Transverse colon (tissue), 4 donors: Measurements from ENCODE around the gene MPIG6B. TPM values are rescaled to one million over a fixed set of nuclear protein-coding genes. Genes with fewer than 3 reads are reported as not detected.

Experiments used
- DNase-seq: peaks from one replicate; pipeline ENCODE4 v3.0.0-alpha.2; 2019
- H3K27ac ChIP-seq, 4 donors: fragments of 200-600 bp; sonication (generic); 2 replicates each; pipeline ENCODE4 v1.5.1; 2016 to 2018; ENCODE audit warnings: inconsistent platforms in 4 of 4
- H3K27me3 ChIP-seq: fragments of 200-600 bp; sonication (generic); 2 replicates; pipeline ENCODE4 v1.5.1; 2017; ENCODE audit warnings: inconsistent platforms
- H3K36me3 ChIP-seq, 4 donors: fragments of 200-600 bp; sonication (generic); 2 replicates each; pipeline ENCODE4 v1.5.1; 2017 to 2019; ENCODE audit warnings: inconsistent platforms in 4 of 4
- H3K4me1 ChIP-seq, 4 donors: fragments of 200-600 bp; sonication (generic); 2 replicates each; pipeline ENCODE4 v1.5.1; 2017 to 2020; ENCODE audit warnings: inconsistent platforms in 4 of 4
- H3K4me3 ChIP-seq, 4 donors: fragments of 200-600 bp; sonication (generic); 1 replicate in 1 of 4; 2 replicates in 3 of 4; pipeline versions ENCODE4 v1.5.1 to v1.6.1; 2017 to 2019; ENCODE audit warnings: inconsistent platforms in 4 of 4
- H3K9me3 ChIP-seq, 2 donors: fragments of 200-600 bp; sonication (generic); 2 replicates each; pipeline ENCODE4 v1.5.1; 2017 to 2019; ENCODE audit warnings: inconsistent platforms in 2 of 2
- EP300 ChIP-seq: sonication (generic); formaldehyde crosslinking; IDR thresholded peaks from one replicate; pipeline ENCODE4 v1.6.1; 2017; ENCODE audit warnings: antibody characterized with exemption, low read depth
- POLR2A ChIP-seq: fragments of 450-650 bp; IDR thresholded peaks from one replicate; pipeline ENCODE4 v1.6.1; 2016; ENCODE audit warnings: antibody characterized with exemption, mild to moderate bottlenecking, moderate library complexity
- POLR2AphosphoS5 ChIP-seq, 3 donors: sonication (generic); formaldehyde crosslinking; IDR thresholded peaks; one replicate each; pipeline ENCODE4 v1.6.1; 2016; ENCODE audit warnings: antibody characterized with exemption in 3 of 3
- WGBS, 2 donors: methylation state at CpG; one replicate each; pipeline ENCODE4 v1.1.5; 2018; ENCODE audit warnings: low coverage in 1 of 2; 5-methylcytosine and 5-hydroxymethylcytosine counted together
- in situ Hi-C, 4 donors: fragments of 200-750 bp; cut with MboI; loops; one replicate each; pipeline versions ENCODE4 v1.15.0 to v1.15.1; 2017; ENCODE audit warnings: low sequenced_read_pairs in 3 of 4, low pct_ligation_motif_present in 1 of 4, low pct_unique_long_range_greater_than_20kb in 1 of 4
- intact Hi-C: fragments of 100-400 bp; cut with DNase I; formaldehyde crosslinking; loops from one replicate; pipeline ENCODE4 v1.15.1; 2023; ENCODE audit warnings: low total_unique reads
- total RNA-seq, 4 donors: library from RNA; depleted of rRNA; stranded (reverse); fragments of >200 nt; gene quantifications; one replicate each; pipeline ENCODE4 v1.1.0, GENCODE V29; 2016
- TF ChIP-seq, protein P1 (sequence below), 5 experiments: fragments of 200-600 bp in 3 of 5; fragments of 450-650 bp in 2 of 5; sonication (generic) in 3 of 5; IDR thresholded peaks; 1 replicate in 2 of 5; 2 replicates in 3 of 5; pipeline ENCODE4 v1.5.1; 2016 to 2017; ENCODE audit warnings: antibody characterized with exemption in 5 of 5, inconsistent platforms in 3 of 5, mild to moderate bottlenecking in 2 of 5, moderate library complexity in 1 of 5

Gene MPIG6B
- total RNA-seq, 4 donors from 2014 or later = 0.16 TPM; not detected in 3

DNA sequence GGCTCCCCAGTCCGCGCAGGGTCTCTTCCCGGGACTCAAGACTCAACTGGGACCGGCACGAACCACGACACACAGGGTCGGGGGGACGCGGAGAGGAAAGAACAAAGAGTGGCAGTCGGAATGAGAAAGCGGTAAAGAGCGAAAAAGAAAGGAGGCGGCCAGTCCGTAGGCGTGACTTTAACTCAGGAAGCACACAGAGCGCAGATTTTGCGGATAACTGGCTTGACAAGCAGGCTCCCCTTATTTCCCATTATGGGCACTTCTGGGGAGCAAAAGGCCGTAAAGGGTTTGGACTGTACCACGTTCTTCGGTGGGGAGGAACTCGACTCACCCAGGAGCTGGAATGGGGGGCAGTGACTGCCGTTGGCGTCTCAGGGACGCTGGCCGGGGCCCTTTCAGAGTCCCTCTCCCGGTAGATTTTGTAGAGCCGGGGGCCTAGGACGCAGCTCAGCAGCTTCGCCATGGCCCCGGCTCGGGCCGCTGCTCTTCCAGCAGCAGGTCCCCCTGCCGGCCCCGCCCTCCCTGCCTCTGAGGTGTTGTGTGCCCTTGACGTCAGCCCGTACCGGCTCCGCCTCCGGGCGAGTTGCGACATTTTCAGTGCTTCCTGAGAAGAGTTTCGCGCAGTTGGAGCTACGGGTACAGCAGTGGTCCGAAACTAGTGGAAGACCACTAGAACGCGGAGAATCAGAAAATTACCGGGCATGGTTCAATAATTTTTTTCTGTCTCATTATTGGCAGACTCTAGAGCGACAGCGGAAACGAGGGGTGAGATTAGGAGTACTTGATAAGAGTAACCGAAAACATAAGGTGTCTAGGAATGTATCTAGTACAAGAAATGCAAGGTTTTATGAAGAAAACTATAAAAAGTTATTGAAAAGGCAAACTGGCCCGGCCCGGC, 20.1 kb upstream of the MPIG6B start, which contains the start of gene ABHD16A:
ABHD16A (minus strand) TSS at position 506 of the 898 bp plus-strand sequence; CDS start at position 463, 43 bp downstream.
- peak within 1 kb of the TSS; percentile 66 to 99 (median 91) for H3K4me3 ChIP-seq
- H3K4me1 ChIP-seq = peaks cover 17 to 27% (median 21%) of the 10 kb centered on the region in 4 donors
- 0 to 1% methylated on average over 4 to 36 of the region's 54 CpGs for WGBS, 2 donors
- in situ Hi-C loops (no loop called here), intact Hi-C loops (no loop called here)
- peak within 1 kb of the TSS; percentile 98 to 100 (median 99) for H3K27ac ChIP-seq
- TF ChIP-seq POLR2A = peak; percentile 98
- TF ChIP-seq, protein P1, sequence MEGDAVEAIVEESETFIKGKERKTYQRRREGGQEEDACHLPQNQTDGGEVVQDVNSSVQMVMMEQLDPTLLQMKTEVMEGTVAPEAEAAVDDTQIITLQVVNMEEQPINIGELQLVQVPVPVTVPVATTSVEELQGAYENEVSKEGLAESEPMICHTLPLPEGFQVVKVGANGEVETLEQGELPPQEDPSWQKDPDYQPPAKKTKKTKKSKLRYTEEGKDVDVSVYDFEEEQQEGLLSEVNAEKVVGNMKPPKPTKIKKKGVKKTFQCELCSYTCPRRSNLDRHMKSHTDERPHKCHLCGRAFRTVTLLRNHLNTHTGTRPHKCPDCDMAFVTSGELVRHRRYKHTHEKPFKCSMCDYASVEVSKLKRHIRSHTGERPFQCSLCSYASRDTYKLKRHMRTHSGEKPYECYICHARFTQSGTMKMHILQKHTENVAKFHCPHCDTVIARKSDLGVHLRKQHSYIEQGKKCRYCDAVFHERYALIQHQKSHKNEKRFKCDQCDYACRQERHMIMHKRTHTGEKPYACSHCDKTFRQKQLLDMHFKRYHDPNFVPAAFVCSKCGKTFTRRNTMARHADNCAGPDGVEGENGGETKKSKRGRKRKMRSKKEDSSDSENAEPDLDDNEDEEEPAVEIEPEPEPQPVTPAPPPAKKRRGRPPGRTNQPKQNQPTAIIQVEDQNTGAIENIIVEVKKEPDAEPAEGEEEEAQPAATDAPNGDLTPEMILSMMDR (IDR thresholded peaks at IDR 0.05) = peak in 2 of 5 experiments; percentile 29 to 41
- peak; percentile 98 to 99 (median 98) for TF ChIP-seq POLR2AphosphoS5 (IDR thresholded peaks at IDR 0.05)
- no peak for TF ChIP-seq EP300
- H3K36me3 ChIP-seq = peaks cover 0 to 5% (median 0%) of the 10 kb centered on the region in 4 donors
- no peaks in the 10 kb centered on the region for H3K27me3 ChIP-seq
- H3K9me3 ChIP-seq = no peaks in the 10 kb centered on the region
- peak; percentile 99 for DNase-seq

DNA sequence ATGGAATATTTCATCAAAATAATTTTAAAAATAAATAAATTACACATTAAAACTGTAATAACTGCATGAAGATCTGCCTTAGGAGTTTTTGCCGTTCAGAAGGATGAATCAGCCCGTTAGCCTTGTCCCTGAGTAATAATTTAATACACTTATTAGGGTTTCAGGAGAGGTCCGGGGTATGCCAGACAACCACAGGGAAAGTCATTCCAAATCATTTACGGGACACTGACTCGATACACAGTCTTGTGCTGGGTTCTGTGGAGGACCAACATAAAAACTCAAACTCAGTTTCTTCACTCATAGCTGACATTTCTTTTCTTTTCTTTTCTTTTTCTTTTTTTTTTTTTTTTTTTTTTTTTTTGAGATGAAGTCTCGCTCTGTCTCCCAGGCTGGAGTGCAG, 17.2 kb upstream of the MPIG6B start:
- in situ Hi-C loops = no loop called here
- Histone ChIP-seq H3K4me3 (no peak overlapping the region), H3K27ac (no peak overlapping the region), H3K36me3 (no peaks in the 10 kb centered on the region), H3K4me1 (peaks cover 14 to 26% (median 19%) of the 10 kb centered on the region in 4 donors), H3K27me3 (no peaks in the 10 kb centered on the region), H3K9me3 (no peaks in the 10 kb centered on the region)
- no peak for DNase-seq
- TF ChIP-seq EP300 (no peak), POLR2A (no peak), POLR2AphosphoS5 (IDR thresholded peaks at IDR 0.05) (no peak)
- TF ChIP-seq, protein P1 (IDR thresholded peaks at IDR 0.05) = no peak
- intact Hi-C loops = no loop called here
- WGBS, 2 donors = 90 to 91% methylated on average over 5 to 6 of the region's 6 CpGs

DNA sequence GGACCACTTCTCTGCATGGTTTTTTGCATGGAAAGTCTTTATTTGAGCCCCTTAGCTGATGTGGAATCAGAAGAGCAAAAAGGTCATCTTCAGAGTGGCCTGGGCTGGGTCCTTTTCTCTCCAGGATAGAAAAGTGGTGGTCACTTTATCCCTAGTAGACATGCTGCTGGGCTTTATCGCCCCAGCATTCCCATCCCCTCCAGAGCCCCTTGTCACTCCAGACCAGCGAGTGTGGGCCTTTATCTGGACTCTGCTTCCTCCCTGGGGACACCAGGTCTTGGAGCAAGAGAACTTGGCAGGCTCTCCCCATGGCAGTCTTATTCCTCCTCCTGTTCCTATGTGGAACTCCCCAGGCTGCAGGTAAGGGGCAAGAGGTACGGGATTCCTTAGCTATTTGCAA, 16.6 kb upstream of the MPIG6B start, which contains the start of gene LY6G6F:
LY6G6F (plus strand) TSS at position 268 of the 400 bp plus-strand sequence; CDS start at position 309, 41 bp downstream.
- H3K36me3 ChIP-seq = no peaks in the 10 kb centered on the region
- no peaks in the 10 kb centered on the region for H3K9me3 ChIP-seq
- TF ChIP-seq, protein P1 (IDR thresholded peaks at IDR 0.05) = no peak
- TF ChIP-seq POLR2AphosphoS5 (IDR thresholded peaks at IDR 0.05) = no peak
- no peak for TF ChIP-seq EP300
- no peak for TF ChIP-seq POLR2A
- H3K27ac ChIP-seq = no peak within 1 kb of the TSS
- intact Hi-C loops = no loop called here
- no peak for DNase-seq
- H3K27me3 ChIP-seq = no peaks in the 10 kb centered on the region
- H3K4me3 ChIP-seq = no peak within 1 kb of the TSS
- WGBS, 2 donors = 70 to 100% methylated on average over 1 to 3 of the region's 3 CpGs
- in situ Hi-C loops = no loop called here
- peaks cover 7 to 22% (median 17%) of the 10 kb centered on the region in 4 donors for H3K4me1 ChIP-seq

DNA sequence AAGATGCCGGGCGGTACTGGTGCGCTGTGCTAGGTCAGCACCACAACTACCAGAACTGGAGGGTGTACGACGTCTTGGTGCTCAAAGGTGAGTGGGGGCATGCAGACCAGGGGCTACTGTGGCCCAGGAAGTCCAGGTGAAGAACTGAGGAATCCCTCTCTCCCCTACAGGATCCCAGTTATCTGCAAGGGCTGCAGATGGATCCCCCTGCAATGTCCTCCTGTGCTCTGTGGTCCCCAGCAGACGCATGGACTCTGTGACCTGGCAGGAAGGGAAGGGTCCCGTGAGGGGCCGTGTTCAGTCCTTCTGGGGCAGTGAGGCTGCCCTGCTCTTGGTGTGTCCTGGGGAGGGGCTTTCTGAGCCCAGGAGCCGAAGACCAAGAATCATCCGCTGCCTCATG, 15.5 kb upstream of the MPIG6B start:
- Histone ChIP-seq H3K4me3 (no peak overlapping the region), H3K9me3 (no peaks in the 10 kb centered on the region), H3K27me3 (no peaks in the 10 kb centered on the region), H3K36me3 (no peaks in the 10 kb centered on the region), H3K4me1 (peaks cover 0 to 15% (median 9%) of the 10 kb centered on the region in 4 donors), H3K27ac (no peak overlapping the region)
- DNase-seq = no peak
- in situ Hi-C loops = no loop called here
- intact Hi-C loops = no loop called here
- TF ChIP-seq POLR2A (no peak), EP300 (no peak), POLR2AphosphoS5 (IDR thresholded peaks at IDR 0.05) (no peak)
- TF ChIP-seq, protein P1 (IDR thresholded peaks at IDR 0.05) = no peak
- WGBS, 2 donors = 86 to 100% methylated on average over 3 to 10 of the region's 10 CpGs
